ENCODE results near the gene OR2T5.
"Not testable (repeated sequence)": the region's sequence is repeated elsewhere in the genome, so short reads cannot be mapped to it uniquely, and the experiment has no call there.

OR2T5 gene, protein sequence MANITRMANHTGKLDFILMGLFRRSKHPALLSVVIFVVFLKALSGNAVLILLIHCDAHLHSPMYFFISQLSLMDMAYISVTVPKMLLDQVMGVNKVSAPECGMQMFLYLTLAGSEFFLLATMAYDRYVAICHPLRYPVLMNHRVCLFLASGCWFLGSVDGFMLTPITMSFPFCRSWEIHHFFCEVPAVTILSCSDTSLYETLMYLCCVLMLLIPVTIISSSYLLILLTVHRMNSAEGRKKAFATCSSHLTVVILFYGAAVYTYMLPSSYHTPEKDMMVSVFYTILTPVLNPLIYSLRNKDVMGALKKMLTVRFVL

DNA sequence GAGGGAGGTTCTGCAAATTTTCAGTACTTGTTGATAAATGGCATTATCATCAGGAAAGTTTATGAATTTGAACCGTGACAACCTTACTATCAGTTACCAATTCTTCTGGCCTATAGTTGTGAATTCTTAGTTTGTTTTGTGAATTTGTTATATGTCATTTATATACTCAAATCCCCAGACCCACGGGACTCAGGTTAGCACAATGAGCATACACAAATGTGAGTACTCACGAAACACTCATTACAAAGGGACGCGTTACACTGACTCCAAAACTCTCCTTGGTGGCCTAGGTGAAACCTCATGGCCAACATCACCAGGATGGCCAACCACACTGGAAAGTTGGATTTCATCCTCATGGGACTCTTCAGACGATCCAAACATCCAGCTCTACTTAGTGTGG lies at the start of gene OR2T5:
Gene OR2T5 (plus strand): TSS at position 301 of the 400 bp plus-strand sequence. CDS start 0 bp downstream, at position 301.
- not testable (repeated sequence) for DNase-seq (ENCODE audit: low read depth in 2 of 2)

- not testable (repeated sequence) for DNase-seq (ENCODE audit: low read depth in 2 of 2)
Observed at GRCh38 chr1:248438668-248439067, 49.7 kb upstream of the OR2T5 start.

DNA sequence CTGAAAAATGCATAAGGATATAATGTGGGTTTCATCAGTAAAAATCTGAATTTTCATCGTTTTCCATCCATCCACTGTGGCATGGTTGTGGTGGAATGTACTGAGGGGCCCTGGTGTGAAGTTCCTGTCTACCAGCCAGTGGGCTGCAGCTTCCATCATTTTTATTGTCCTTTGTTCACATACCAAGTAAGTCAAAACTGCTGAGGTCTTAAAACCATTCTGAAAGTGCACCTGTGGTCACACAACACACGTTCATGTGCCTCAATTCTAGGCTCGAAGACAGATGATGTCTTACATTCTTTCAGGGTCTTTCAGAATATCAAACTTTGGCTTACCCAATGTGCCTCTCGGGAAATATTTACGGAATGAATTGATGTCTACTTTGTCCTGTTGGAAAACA lies 49.1 kb upstream of the OR2T5 start:
- not testable (repeated sequence) for DNase-seq (ENCODE audit: low read depth in 2 of 2)

DNA sequence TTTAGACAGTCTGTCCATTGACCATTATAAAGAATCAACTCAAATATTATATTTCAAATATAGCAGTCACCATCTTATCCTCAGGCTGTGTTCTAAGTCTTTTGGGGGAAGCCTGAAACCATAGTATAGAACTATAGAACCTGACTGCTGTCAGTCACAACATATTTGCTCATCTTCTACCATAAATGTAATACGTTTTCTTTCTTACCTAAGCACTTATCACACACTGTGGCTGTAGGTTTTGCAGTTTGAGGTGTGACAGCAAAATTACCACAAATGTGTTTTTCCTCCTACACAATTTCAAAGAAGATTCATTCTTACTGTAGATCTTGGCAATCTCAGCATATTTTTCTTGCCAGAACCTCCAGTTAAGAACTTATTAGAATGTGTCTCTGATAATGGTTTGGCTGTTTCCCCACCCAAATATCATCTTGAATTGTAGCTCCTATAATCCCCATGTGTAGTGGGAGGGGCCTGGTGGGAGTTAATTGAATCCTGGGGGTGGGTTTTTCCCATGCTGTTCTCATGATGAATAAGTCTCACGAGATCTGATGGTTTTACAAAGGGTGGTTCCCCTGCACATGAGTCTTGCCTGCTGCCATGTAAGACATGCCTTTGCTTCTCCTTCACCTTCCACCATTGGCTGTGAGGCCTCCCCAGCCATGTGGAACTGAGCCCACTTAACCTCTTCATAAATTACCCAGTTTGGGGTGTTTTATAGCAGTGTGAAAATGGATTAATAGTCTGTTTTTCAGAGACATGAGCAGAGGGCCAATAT lies 45.7 kb upstream of the OR2T5 start:
- DNase-seq (ENCODE audit: low read depth in 2 of 2): not testable (repeated sequence)

GRCh38 chr1:248444603-248445002 lies 43.8 kb upstream of the OR2T5 start:
- DNase-seq (ENCODE audit: low read depth in 2 of 2): not testable (repeated sequence)

- DNase-seq (ENCODE audit: low read depth in 2 of 2): not testable (repeated sequence)
Observed at GRCh38 chr1:248445399-248445798, 43.0 kb upstream of the OR2T5 start, which contains the start of gene OR2T2. Gene OR2T2 (plus strand): TSS chr1:248445637. CDS start chr1:248452798, 7,161 bp downstream.

DNA sequence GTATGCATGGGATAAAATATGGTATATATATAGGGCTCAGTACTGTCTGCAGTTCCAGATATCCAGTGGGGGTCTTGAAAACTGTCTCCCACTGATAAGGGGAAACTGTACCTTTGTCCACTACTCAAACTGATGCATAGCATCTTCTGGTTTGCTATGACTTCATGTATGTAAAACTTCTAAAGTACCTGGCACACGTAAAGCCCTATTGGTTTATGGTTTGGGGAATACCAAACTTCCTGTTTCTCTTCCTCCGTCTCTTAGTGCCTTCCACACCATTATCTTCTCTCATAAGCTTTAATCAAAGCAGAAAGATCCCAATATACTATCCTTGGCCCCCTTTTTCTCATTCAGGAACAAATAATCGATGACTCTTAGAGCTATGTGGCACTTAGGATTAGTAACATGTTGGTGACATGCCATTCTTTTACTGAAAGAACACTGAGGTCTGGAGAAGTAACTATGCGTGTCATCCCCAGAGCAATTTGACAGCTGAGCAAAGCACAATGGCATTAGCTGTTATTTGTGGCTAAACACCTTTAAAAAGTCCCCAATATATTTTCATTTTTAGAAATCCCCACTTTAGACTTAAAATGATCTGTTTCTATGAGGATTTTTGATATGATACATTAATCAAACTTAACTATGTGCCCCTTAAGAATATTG lies 39.8 kb upstream of the OR2T5 start:
- DNase-seq (ENCODE audit: low read depth in 2 of 2): not testable (repeated sequence)

GRCh38 chr1:248449821-248450465 lies 38.4 kb upstream of the OR2T5 start:
- DNase-seq (ENCODE audit: low read depth in 2 of 2): not testable (repeated sequence)

- DNase-seq (ENCODE audit: low read depth in 2 of 2): not testable (repeated sequence)
Observed at GRCh38 chr1:248450466-248451145, 37.8 kb upstream of the OR2T5 start.

DNA sequence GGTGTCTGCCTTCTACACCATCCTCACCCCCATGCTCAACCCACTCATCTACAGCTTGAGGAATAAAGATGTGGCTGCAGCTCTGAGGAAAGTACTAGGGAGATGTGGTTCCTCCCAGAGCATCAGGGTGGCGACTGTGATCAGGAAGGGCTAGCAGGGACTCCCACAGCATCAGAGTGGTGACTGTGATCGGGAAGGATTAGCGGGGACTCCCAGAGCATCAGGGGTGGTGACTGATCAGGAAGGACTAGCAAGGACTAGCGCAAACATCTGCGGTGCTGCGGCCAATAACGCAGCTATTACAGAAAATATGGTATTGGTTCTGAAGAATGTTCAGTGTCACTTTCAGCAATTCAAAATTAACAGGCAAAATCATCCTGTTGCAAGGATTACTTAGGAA lies 34.8 kb upstream of the OR2T5 start:
- not testable (repeated sequence) for DNase-seq (ENCODE audit: low read depth in 2 of 2)

DNA sequence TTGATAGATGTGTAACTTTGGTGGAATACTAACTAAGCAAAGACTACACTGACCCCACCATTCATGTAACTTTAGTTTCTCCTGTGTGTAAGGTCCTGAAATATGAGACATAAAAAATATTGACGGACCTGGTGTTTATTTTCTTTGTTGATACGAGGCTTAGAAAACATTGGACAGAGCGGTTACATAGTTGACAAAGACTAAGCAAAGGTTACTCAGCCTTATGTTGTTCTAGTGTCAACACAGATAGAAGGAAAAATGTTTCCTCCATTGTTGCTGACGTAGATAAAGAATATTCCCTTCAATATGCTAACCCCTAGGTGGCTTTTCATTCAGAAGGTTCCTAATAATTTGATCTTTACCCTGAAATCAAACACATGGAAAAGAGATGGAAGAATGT lies 33.3 kb upstream of the OR2T5 start:
- not testable (repeated sequence) for DNase-seq (ENCODE audit: low read depth in 2 of 2)

DNA sequence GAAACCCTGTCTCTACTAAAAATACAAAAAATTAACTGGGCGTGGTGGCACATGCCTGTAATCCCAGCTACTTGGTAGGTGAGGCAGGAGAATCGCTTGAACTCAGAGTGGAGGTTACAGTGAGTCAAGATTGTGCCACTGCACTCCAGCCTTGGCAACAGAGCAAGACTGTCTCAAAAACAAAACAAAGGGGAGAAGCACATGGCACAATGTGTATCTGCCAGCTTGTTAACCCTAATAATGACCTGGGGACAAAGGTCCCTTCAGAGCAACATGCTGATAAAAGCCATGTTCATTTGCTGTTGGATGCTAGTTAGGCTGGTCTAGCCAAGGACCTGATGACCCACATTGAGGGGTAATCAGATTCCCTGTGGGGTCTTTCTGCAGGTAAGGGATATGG lies 31.8 kb upstream of the OR2T5 start:
- DNase-seq (ENCODE audit: low read depth in 2 of 2): not testable (repeated sequence)

- not testable (repeated sequence) for DNase-seq (ENCODE audit: low read depth in 2 of 2)
Observed at GRCh38 chr1:248459117-248459516, 29.3 kb upstream of the OR2T5 start.

GRCh38 chr1:248471154-248471553 lies 17.2 kb upstream of the OR2T5 start:
- DNase-seq (ENCODE audit: low read depth in 2 of 2): no peak

GRCh38 chr1:248472111-248472510 lies 16.3 kb upstream of the OR2T5 start:
- not testable (repeated sequence) for DNase-seq (ENCODE audit: low read depth in 2 of 2)

- DNase-seq (ENCODE audit: low read depth in 2 of 2): not testable (repeated sequence)
Observed at GRCh38 chr1:248473051-248473450, 15.3 kb upstream of the OR2T5 start, which contains the start of gene OR2T3. Gene OR2T3 (plus strand): TSS chr1:248473351. CDS start chr1:248473351, 0 bp downstream.

- DNase-seq (ENCODE audit: low read depth in 2 of 2): not testable (repeated sequence)
Observed at GRCh38 chr1:248475660-248476059, 12.7 kb upstream of the OR2T5 start.

DNA sequence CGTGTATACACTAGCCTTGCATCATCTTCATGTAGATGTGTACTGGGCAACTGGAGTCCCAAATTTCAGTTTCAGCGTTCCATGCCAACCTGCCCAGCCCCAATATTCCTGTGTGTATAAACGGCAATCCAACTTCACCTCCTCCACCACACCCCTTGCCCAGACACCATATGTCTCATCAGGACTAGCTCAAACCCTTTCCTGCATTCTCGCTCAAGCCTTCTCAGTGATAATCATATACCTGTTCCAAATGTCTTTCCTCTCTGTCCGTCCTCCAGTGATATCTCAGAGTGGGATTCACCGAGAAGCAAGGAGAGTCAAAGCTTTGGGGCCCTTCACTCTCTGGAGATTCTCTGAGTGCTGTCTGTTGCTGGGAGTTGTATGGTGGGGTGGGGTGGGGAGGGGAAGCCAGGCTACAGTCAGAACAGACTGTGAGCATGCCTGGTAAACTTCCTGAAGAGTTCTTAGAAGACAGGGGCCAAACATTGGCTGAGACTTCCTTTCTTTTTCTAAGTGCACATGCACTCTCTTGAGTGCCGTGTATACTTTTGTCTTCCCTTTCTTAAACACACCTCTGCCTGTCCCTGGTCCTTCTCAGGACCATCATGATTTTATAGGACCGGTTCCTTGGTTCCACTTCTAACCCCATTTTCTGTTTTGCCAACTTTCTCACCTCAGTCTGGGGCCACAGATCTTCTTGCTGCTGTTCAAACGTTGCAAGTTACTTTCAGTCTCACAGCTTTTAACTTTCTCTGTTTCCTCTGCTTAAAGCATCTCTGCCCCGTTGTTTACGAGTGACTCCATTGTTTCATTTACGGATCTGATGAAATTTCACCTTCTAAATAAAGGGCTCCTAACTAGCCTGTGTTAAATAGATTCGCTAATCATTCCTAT lies 6.5 kb upstream of the OR2T5 start:
- not testable (repeated sequence) for DNase-seq (ENCODE audit: low read depth in 2 of 2)

DNA sequence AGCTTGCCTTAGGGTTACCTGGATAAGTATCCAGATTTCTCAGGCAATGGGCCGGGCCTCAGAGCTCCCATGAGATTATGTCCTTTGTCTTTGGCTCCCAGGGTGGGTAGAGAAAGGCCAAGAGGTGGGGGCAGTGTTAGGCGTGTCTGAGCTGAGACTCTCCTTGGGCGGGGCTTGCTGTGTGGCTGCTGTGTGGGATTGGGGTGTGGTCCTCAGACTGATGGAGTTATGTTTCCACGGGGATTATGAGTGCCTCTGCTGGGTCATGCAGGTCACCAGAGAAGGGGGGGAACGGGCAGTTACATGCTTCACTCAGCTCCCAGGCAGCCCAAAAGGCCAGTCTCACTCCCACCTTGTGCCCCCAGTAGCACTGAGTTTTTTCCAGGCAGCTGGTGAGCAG lies 8.3 kb downstream of the OR2T5 start:
- DNase-seq (ENCODE audit: low read depth in 2 of 2): not testable (repeated sequence)

Data from stimulated activated CD8-positive, alpha-beta memory T cell treated with anti-CD3 and anti-CD28 coated beads, Interleukin-15, amount 100 ng/mL, for 4 hours (primary cell).